ENCODE results near the gene DDIAS.

GRCh38 chr11:82969811-82970210 lies 68.3 kb downstream of the DDIAS start:
- TF ChIP-seq CTCF (IDR thresholded peaks at IDR 0.05 in 2 of 3, conservative IDR thresholded peaks at IDR 0.05 in 1 of 3; ENCODE audit: borderline replicate concordance in 1 of 3, insufficient read depth in 1 of 3, low read depth in 2 of 3, low read length in 2 of 3) = no peak
- no peak for TF ChIP-seq REST (IDR thresholded peaks at IDR 0.05; ENCODE audit: low read depth)

Data from HCT116 (cell line).